Medulla oblongata (tissue), 1 donor: Measurements from ENCODE around the gene POLR2B.
"Not testable (repeated sequence)": the region's sequence is repeated elsewhere in the genome, so short reads cannot be mapped to it uniquely, and the experiment has no call there.

Experiments used
- DNase-seq: peaks from one replicate; pipeline ENCODE4 v3.0.0-alpha.2; 2015; ENCODE audit errors: extremely low spot score

POLR2B gene

GRCh38 chr4:57053508-57053907 lies 74.8 kb downstream of the POLR2B start:
- DNase-seq, result no peak

- no peak for DNase-seq
These were observed 77.2 kb downstream of the POLR2B start for GRCh38 chr4:57055886-57056285.

- no peak for DNase-seq
These were observed 81.4 kb downstream of the POLR2B start for GRCh38 chr4:57059890-57060716.

GRCh38 chr4:57060717-57061067 lies 82.0 kb downstream of the POLR2B start:
- not testable (repeated sequence) for DNase-seq

- DNase-seq, result no peak
These were observed 82.7 kb downstream of the POLR2B start for GRCh38 chr4:57061395-57061794.

- DNase-seq, result no peak
These were observed 84.8 kb downstream of the POLR2B start for GRCh38 chr4:57063518-57063917.

- no peak for DNase-seq
These were observed 85.4 kb downstream of the POLR2B start for GRCh38 chr4:57064120-57064519.

GRCh38 chr4:57064811-57065711 lies 86.4 kb downstream of the POLR2B start:
- no peak for DNase-seq

GRCh38 chr4:57065730-57066482 lies 87.2 kb downstream of the POLR2B start:
- no peak for DNase-seq

GRCh38 chr4:57068237-57068981 lies 89.7 kb downstream of the POLR2B start:
- DNase-seq, result no peak

- DNase-seq, result no peak
These were observed 91.8 kb downstream of the POLR2B start for GRCh38 chr4:57070461-57070860.

GRCh38 chr4:57071326-57071725 lies 92.6 kb downstream of the POLR2B start:
- DNase-seq, result no peak

GRCh38 chr4:57073559-57073958 lies 94.9 kb downstream of the POLR2B start:
- DNase-seq, result no peak

GRCh38 chr4:57074744-57075143 lies 96.0 kb downstream of the POLR2B start:
- no peak for DNase-seq

- no peak for DNase-seq
These were observed 96.7 kb downstream of the POLR2B start for GRCh38 chr4:57075367-57075766.

- DNase-seq, result no peak
These were observed 98.0 kb downstream of the POLR2B start for GRCh38 chr4:57076646-57077045.

- DNase-seq, result no peak
These were observed 99.1 kb downstream of the POLR2B start for GRCh38 chr4:57077550-57078343.

- DNase-seq, result no peak
These were observed 100.2 kb downstream of the POLR2B start for GRCh38 chr4:57078685-57079521.
